Stimulated activated CD4-positive, alpha-beta T cell treated with anti-CD3 and anti-CD28 coated beads, Interleukin-1b, Interleukin-23, amount 100 ng/mL, for 48 hours (primary cell): ENCODE data around the gene MGRN1.

Source experiments
- DNase-seq: peaks from one replicate; pipeline ENCODE4 v3.0.0-alpha.2; 2020

MGRN1 gene

DNA sequence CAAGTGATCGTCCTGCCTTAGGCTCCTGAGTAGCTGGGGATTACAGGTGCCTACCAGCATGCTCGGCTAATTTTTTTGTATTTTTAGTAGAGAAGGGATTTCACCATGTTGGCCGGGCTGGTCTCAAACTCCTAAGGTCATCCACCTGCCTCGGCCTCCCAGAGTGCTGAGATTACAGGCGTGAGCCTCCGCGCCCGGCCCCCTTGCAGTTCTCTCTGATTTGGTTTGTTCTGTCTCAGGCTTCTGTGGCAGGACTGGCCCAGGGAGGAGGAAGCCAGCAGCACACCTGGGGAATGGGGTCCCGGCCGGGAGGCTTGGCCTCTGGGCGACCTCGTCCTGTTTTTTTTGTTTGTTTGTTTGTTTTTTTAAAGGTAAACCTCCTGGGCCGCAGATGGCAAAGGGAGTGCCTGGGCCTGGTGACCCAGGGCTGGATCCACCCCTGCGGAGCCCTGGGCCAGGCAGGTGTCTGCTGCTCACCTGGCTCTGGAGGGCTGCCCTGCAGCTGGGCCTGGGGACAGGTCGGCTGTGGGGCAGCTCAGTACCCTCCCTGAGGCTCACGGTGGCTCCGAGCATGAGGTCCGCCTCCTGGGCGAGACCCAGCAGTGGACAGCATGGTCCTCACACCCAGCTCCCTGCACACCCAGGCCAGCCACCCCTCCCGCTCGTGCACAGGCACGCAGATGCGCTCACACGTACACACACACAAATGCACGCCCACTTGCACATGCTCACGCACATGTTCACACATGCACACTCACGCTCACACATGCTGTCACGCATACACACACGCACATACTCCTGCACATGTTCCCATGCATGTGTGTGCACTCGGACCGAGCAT is 65.5 kb downstream of the MGRN1 start:
- no peak for DNase-seq

DNA sequence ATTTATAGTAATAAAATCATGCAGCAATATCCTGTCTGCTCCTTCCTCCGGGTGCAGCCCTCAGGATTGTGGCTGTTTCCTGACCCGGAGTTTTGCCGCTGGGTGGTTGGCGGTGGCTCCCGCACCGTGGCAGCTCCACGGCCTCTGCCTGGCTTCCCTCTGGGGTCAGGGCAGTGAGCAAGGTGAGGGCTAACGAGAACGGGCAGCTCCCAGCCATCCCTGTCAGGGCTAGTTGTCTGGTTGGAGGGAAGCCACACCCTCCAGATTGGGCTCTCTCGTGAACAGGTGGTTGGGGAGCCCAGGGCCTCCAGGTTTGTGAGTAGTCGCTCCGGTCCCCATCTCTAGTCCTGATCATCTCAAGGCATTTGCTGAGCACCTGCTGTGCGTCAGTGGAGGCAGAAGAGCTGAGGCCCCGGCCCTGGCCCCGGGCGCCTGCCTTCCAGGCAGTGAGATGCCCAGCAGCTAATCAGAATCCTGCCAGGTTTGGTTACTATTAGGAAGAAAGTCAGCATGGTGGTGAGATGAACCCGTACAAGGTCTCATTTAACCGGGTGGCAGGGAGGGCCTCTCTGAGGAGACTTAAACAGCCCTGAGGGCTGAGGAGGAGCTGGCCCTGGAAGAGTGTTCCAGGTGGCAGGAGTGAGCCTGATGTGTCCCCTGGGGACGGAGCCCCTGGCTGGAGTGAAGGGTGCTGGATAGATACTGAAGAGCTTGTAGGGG is 66.5 kb downstream of the MGRN1 start:
- DNase-seq = no peak

- no peak for DNase-seq
These were observed 67.2 kb downstream of the MGRN1 start for GRCh38 chr16:4691666-4692412.

DNA sequence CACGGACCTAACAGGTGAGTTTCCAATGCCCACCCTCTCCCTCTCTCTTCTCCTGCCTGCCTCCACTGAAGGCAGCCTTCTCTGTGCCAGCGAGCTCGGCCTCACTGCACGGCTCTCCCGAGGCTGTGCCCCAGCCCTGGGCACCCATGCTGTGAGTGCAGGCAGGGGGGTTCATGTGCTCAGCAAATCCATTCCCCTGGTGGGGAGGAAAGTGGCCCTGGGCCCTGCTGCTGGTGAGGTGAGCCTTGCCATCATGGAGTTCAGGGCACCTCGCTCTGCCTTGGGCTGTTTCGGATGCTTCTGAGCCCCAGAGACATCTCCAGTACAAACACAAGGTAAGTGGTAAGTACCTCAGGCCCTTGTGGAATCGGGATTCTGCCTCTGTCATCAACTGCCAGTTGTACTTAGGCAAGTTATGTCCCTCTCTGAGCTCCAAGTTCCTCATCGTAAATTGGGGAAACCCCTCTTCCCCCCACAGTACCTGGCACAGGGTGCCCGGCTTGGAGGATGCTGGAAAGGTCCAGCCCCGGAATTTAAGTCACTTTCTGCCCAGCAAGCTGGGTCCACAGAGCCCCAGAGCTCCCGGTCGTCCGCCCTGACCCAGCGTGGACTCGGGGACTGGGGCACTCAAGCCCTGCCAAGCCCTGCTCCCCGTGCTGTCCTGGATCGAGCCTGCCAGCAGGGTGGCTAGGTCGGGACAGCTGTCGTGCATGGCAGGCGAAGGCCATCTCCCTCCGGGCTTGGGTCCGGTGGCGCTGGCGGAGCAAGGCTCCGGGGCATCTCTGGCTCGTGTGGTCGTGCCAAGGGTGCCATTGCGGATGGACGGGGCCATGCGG is 68.1 kb downstream of the MGRN1 start:
- DNase-seq = no peak

- peak; percentile 95 for DNase-seq
These were observed 68.8 kb downstream of the MGRN1 start, which contains the start of gene NUDT16L1 for GRCh38 chr16:4693296-4693955. NUDT16L1 (plus strand) TSS chr16:4693562; CDS start chr16:4693727, 165 bp downstream.

DNA sequence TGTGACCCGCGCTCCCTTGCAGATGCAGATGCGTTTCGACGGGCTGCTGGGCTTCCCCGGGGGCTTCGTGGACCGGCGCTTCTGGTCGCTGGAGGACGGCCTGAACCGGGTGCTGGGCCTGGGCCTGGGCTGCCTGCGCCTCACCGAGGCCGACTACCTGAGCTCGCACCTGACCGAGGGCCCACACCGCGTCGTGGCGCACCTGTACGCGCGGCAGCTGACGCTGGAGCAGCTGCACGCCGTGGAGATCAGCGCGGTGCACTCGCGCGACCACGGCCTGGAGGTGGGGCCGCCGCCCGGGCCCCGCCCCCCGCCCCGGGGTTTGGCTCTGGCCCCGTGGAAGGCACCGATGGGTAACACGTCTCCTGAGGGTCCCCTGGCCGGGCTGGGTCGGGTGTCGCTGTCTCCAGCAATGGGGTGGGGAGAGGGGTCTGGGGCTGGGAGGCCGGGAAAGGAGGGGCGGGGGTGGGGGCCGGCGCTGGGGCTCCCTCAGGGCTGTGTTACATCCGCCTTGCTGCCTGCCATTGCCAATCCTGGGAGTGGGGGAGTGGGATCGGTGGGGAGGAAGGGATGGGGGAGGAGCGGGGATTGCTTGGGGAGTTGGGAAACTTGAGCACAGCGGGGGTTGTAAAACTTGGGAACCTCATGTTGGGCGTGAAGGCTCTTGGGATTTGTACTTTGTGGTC is 69.5 kb downstream of the MGRN1 start:
- DNase-seq = peak; percentile 33

- DNase-seq = no peak
These were observed 70.2 kb downstream of the MGRN1 start for GRCh38 chr16:4694642-4695451.

DNA sequence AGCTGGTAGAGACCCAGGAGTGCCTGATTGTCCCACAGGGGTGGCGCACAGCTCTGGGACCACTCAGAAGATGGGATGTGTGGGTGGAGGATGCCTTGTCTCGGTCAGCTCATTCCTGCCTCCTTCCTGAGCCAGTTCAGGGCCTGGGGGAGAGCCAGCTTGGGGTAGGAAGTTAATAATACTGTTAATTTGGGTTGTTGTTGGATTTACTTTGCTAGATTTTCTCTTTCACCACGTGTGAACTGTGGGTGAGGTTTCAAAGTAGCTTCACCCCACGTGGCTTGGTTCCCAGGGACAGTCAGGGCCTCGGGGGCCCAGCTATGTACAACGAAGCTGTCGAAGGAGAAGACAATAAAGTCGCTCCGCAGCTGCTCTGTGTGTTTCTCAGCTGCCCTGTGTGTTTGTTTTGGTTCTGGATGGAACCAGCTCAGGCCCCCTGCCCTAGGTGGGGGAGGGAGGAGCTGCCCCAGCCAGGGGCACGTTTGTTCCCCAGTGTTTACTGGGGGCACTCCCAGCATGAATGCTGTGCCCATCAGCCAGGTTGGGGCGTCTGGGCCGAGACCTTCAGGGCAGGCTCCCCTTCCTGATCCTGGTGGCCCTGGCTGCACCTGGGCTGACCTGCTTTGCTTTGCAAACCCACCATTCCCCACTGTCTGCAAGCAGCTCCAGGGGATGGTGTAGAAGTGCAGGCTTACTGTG is 71.0 kb downstream of the MGRN1 start:
- DNase-seq = no peak

GRCh38 chr16:4696172-4696904 is 71.7 kb downstream of the MGRN1 start:
- DNase-seq = no peak

DNA sequence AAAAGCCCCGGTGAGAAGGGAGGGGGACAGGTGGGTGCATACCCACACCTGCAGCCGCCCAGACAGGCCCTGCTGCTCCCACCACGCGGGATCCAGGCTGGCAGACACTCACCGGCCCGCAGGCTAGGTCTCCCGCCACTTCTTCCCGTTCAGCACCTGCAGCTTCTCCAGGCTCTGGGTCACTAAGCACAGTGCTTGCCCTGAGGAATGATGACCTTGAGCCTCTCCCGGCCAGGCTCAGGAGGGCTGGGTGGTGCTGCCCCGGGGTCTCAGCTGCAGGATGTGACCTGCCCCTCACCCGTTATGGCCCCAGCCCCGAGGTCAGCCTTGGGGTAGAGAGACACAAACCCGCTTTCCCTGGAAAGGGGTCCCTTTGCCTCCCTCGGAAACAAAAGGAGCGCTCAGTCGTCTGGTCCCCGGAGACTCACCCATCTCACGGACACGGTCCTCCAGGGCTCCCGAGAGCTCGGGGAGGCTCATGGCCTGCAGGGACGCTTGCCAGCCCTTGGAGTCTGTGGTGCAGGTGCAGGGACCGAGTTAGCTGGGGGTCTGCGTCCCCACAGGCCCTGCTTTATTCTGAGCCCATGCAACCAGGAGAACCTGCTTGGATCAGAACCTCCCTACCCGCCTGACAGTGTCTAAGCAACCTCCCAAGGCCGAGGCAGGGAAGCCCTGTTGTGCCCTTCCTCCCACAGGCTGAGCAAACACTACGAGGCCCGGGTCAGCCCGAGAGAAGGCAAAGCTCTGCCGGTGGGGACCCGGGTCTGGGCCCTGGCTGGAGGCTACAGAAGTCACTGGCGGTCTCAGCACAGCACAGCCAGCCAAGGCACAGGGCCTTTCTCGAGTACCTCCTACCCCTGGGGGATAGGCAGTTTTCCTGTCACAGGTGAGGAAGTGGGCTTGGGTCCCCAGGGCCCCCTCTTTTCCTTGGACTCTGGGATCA is 72.5 kb downstream of the MGRN1 start:
- DNase-seq = no peak

GRCh38 chr16:4697848-4698291 is 73.2 kb downstream of the MGRN1 start:
- no peak for DNase-seq

DNA sequence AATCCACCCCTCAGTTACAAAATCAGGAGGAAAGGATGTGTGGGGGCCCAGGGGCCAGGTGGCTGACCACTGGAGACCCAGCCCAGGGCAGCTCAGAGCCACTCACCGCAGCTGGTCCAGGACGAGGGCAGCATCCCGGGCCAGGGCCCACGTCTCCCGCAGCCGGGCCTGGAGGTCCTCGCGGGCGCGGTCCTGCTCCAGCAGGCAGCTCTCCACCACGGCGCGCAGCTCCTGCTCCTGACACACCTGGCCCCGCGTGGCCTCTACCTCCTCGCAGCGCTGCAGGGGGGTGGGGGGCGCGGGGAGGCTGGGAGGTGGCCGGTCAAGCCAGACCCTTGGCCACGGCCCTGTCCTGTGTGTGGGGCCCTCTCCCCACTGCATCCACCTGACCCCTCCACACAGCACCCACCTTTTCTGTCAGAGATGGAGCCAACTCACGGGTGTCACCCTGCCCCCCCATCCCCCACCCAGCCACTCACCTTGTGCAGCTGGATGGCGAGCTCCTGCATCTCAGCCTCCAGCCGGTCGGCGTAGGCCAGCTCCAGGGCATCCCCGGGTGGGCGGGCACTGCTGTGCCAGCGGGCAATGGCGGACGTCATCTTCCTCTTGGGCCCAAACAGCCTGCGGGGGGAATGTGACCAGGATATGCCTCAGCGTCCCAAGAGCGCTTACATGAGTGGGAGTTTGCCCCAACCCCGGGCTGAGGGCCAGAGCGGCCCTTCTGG is 73.9 kb downstream of the MGRN1 start:
- no peak for DNase-seq

DNA sequence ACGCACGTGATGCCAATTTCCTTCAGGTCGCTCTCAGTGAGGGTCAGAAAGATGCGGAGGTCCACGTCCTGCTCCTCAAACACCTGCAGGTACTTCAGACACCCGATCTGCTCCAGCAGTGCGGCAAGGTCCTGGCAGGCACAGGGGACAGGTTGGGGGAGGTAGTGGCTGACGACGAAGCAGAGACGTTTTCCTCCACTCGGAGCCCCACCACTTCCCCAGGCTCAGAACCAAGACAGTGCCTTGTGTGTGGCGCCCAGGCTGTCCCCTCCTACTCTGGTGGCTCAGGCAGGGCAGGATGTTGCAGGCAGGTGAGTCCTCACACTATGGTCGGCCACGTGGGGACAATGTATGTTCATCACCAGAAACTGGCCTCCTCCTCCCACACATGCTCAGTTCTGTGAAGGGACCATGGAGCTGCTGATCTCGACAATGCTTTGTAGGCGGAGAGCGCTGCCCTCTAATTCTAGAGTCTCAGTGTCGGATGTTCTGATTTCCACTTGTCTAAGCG is 74.5 kb downstream of the MGRN1 start:
- DNase-seq = no peak

DNA sequence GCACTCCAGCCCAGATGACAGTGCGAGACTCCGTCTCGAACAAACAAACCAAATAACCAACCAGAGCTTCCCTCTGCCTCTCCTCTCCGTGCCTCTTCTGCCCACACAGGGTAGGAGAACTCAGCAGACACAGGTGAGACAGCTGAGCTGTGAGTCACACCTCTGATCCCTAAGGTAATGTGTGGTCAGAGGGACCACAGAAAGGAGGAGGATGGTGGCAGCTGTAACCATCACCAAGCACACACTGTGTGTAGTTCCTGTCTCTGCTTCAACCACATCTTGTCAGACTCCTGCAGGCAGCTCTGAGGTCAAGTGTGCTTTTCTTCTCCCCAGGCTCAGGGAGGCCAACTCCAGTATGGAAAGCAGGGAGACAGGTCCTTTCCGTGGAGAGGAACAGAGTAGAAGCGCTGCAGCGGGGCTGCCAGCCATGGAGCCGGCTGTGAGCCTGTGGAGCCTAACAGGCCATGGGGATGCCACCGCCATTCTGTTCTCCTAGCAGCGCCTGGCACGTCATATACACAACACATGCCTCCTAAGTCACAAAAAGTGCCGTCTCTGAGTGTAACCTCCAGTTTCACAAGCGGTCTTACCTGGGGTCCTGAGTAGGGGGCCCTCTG is 75.9 kb downstream of the MGRN1 start:
- peak; percentile 30 for DNase-seq

DNA sequence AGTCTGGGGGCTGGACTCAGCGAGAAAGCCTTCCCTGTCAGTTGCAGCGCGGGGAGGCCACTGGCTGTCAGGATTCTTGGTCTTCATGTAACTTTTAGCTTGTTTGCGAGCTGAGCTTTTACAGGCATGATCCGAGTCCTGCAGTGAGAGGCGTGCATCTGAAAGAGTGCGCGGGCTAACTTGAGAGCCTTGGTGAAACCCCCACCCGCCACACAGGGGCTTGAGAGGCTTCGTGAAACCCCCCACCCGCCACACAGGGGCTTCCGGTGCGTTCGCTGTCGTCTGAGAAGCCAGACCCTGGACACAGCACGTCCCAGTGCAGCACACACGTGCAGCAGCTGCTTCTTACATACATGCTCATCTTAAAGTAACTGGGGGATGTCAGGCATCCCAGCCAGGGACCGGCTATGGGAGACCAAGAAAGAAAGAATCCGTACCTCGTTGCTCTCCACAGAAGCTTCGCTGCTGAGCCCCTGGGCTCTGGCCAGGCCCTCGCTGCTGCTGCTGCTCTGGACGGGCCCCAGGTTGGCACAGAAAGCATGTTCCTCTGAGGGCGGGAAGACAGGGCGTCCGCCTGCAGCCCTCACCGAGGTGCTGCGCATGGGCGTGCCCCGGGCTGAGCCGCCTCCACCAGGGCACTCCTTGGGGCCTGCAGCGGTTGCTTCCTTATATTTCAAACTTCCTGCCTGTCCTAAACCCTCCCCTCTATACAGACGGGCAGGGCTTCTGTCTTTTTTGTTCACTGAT is 76.5 kb downstream of the MGRN1 start:
- no peak for DNase-seq
